GM12878 (cell line): Measurements from ENCODE around the gene UMAD1. TPM values are rescaled to one million over a fixed set of nuclear protein-coding genes. Genes with fewer than 3 reads are reported as not detected.

ENCODE experiments used
- ATAC-seq: fragments of 200-7000 bp; cut with Tn5 transposase; 3 replicates; pipeline ENCODE4 v1.9.1; 2020; ENCODE audit warnings: mild to moderate bottlenecking, moderate library complexity
- BruUV-seq: library from RNA; stranded (reverse); fragments of 400-500 nt; replicated peaks from 2 replicates; lab custom pipeline; 2021; lab: Mats Ljungman, UMichigan
- CTCF ChIA-PET: fragments of 300-600 bp; sonication (Branson Sonifier 250); formaldehyde crosslinking; extraction: SDS; loops from one replicate; lab custom pipeline; 2021; ENCODE audit warnings: inconsistent platforms; lab: Yijun Ruan, JAX
- POLR2A ChIA-PET: fragments of 350-600 bp; formaldehyde crosslinking; extraction: SDS; loops from one replicate; lab custom pipeline; 2021; ENCODE audit warnings: inconsistent platforms; lab: Charles Lee
- RAD21 ChIA-PET: fragments of 300-600 bp; sonication (Branson Sonifier 250); formaldehyde crosslinking; loops from one replicate; lab custom pipeline; 2023; ENCODE audit warnings: antibody characterized with exemption; ENCODE audit not compliant: unreplicated experiment; lab: Charles Lee
- SMC1A ChIA-PET: fragments of 300-600 bp; sonication (Branson Sonifier 250); formaldehyde crosslinking; loops from one replicate; lab custom pipeline; 2023; ENCODE audit not compliant: unreplicated experiment, uncharacterized antibody; lab: Charles Lee
- DNase-seq: peaks from one replicate; pipeline ENCODE4 v3.0.0-alpha.2; 2011; ENCODE audit warnings: low read depth, low spot score
- FAIRE-seq: peaks from 3 replicates; lab custom pipeline; 2011; peaks lifted over from hg19 to GRCh38; lab: Jason Lieb, UNC
- H2AFZ ChIP-seq: 2 replicates; pipeline ENCODE4 v1.6.0; 2011; ENCODE audit warnings: low read depth, low read length, control low read depth; ENCODE audit not compliant: control insufficient read depth
- H3K27ac ChIP-seq: 2 replicates; pipeline ENCODE4 v1.5.1; 2011; ENCODE audit warnings: control low read depth; ENCODE audit not compliant: control insufficient read depth, insufficient read depth
- H3K27me3 ChIP-seq, 2 experiments: replicated peaks in 1 of 2; 2 replicates each; pipeline versions ENCODE4 v1.6.0 to v1.6.1; 2011; ENCODE audit warnings: low read length in 1 of 2; ENCODE audit not compliant: control insufficient read depth in 2 of 2, insufficient read depth in 2 of 2
- H3K36me3 ChIP-seq, 2 experiments: 2 replicates each; pipeline ENCODE4 v1.5.1; 2011; ENCODE audit warnings: low read length in 1 of 2; ENCODE audit not compliant: control insufficient read depth in 2 of 2, insufficient read depth in 2 of 2
- H3K4me1 ChIP-seq: 2 replicates; pipeline ENCODE4 v1.6.1; 2011; ENCODE audit warnings: mild to moderate bottlenecking, low read length, moderate library complexity, mixed read lengths; ENCODE audit not compliant: control insufficient read depth, insufficient read depth
- H3K4me2 ChIP-seq: 2 replicates; pipeline ENCODE4 v1.6.0; 2011; ENCODE audit warnings: control low read depth; ENCODE audit not compliant: control insufficient read depth, insufficient read depth
- H3K4me3 ChIP-seq: fragments of 200-600 bp; sonication (generic); 2 replicates; pipeline ENCODE4 v1.5.1; 2016
- H3K79me2 ChIP-seq: 2 replicates; pipeline ENCODE4 v1.6.0; 2011; ENCODE audit warnings: low read length; ENCODE audit not compliant: control insufficient read depth, insufficient read depth
- H3K9ac ChIP-seq: 2 replicates; pipeline ENCODE4 v1.8.0; 2011; ENCODE audit warnings: low read length, control low read depth, mixed read lengths; ENCODE audit not compliant: control insufficient read depth, insufficient read depth
- H3K9me3 ChIP-seq: replicated peaks from 3 replicates; pipeline ENCODE4 v1.5.1; 2011; ENCODE audit warnings: mild to moderate bottlenecking, low read length; ENCODE audit not compliant: control insufficient read depth, insufficient read depth
- H4K20me1 ChIP-seq: 2 replicates; pipeline ENCODE4 v1.6.0; 2011; ENCODE audit not compliant: control insufficient read depth, insufficient read depth
- MXI1 ChIP-seq: fragments of 150-350 bp; IDR thresholded peaks from 2 replicates; pipeline ENCODE4 v1.6.1; 2011; ENCODE audit warnings: low read depth, mild to moderate bottlenecking, inconsistent platforms, low read length, improper control_type of control experiment
- NFYA ChIP-seq: IDR thresholded peaks from 2 replicates; pipeline ENCODE4 v1.6.1; 2011; ENCODE audit warnings: low read depth, mild to moderate bottlenecking, low read length, improper control_type of control experiment, borderline replicate concordance
- RBBP5 ChIP-seq: fragments of 200-600 bp; sonication (generic); conservative IDR thresholded peaks from 2 replicates; pipeline ENCODE4 v1.6.1; 2016
- SIN3A ChIP-seq: IDR thresholded peaks from 2 replicates; pipeline ENCODE4 v1.6.1; 2012; ENCODE audit warnings: low read depth, low read length, improper control_type of control experiment
- STAT1 ChIP-seq: fragments of 450-650 bp; conservative IDR thresholded peaks from 2 replicates; pipeline ENCODE4 v1.6.1; 2014; ENCODE audit warnings: antibody characterized with exemption, mild to moderate bottlenecking
- ZBED1 ChIP-seq: IDR thresholded peaks from 2 replicates; pipeline ENCODE4 v1.6.1; 2016; ENCODE audit warnings: borderline replicate concordance
- WGBS: methylation state at CpG from one replicate; pipeline ENCODE4 v1.1.6; 2016; ENCODE audit warnings: low lambda C conversion rate; ENCODE audit not compliant: insufficient replicate concordance, insufficient coverage; ENCODE audit errors: missing lambda C conversion rate; 5-methylcytosine and 5-hydroxymethylcytosine counted together
- in situ Hi-C: fragments of 300-500 bp; cut with MboI; formaldehyde crosslinking; loops from 9 replicates; pipeline ENCODE4 v1.14.3; 2018; ENCODE audit warnings: mixed read lengths
- intact Hi-C: fragments of 100-400 bp; cut with micrococcal nuclease; formaldehyde crosslinking; loops from one replicate; pipeline ENCODE4 v1.14.2; 2022; ENCODE audit not compliant: unreplicated experiment
- polyA plus RNA-seq, 11 experiments: library from polyadenylated mRNA; depleted of rRNA in 4 of 11; unstranded in 6 of 11; stranded (reverse) in 5 of 11; fragments of >200 nt; fragmentation: Nextera tagmentation in 4 of 11; fragmentation: Illumina TruSeq in 1 of 11; extraction: Ambion mirVana in 4 of 11; extraction: Trizol in 1 of 11; gene quantifications; 1 replicate in 1 of 11; 2 replicates in 10 of 11; pipeline versions ENCODE4 v1.2.1 to v1.2.3, GENCODE V29; 2011 to 2016; ENCODE audit warnings: inconsistent platforms in 2 of 11, missing spikeins in 2 of 11, low read depth in 1 of 11
- total RNA-seq, 4 experiments: library from RNA; depleted of rRNA in 3 of 4; stranded (reverse); fragments of >200 nt in 3 of 4; fragmentation: Illumina TruSeq in 1 of 4; extraction: Trizol in 1 of 4; gene quantifications; 2 replicates each; pipeline versions ENCODE4 v1.2.1 to v1.2.3, GENCODE V29; 2013 to 2021
- TF ChIP-seq, protein P1 (sequence below): fragments of 450-650 bp; IDR thresholded peaks from 2 replicates; pipeline ENCODE4 v1.6.1; 2018; ENCODE audit warnings: borderline replicate concordance, mild to moderate bottlenecking; ENCODE audit not compliant: partially characterized antibody

UMAD1 gene
- total and polyA plus RNA-seq, 10 of the 15 experiments (the other 5 are each of a cell fraction or from before 2014, with no cell fraction given), result 6.0 to 28.6 (median 9.3) TPM

DNA sequence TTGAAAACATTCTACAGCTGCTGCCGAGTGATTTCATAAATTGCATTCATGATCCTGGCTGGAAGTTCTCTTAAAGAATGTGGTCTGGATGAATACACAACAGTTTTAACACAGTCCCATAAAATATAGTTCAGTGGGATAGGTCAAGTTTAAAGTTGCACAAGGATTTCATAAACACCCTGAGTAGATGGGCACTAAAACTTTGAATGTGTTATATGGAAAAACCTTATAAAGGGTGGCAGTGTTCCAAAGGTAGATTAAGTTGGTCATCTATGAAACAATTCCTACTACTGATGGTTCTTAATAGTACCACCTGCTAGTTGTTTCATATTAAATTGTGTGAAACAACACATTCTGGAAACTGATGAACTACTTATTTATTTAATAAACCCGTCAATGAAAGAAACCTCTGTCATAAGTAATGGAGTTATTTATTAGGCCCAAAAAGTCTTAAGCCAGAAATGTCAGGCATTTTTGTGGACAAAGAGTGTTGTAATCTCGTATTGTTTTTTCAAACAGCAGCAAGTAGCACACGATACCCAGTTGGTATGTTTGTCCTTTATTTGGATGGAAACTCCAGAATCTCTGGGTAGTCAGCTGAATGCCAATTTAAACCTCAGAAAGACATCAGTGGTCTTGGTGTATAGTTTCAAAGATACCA is 92.2 kb downstream of the UMAD1 start:
- RAD21 ChIA-PET, result interaction anchor here (2.2 kb wide), 1 partner anchor 51 kb away, joined by 7 read pairs; no protein-coding TSS in a partner anchor
- no peak overlapping the region for H3K9ac ChIP-seq
- H3K9me3 ChIP-seq, result no peaks in the 10 kb centered on the region
- no peak overlapping the region for H3K27ac ChIP-seq
- H3K4me2 ChIP-seq, result no peak overlapping the region
- H2AFZ ChIP-seq, result no peak overlapping the region
- ATAC-seq, result no peak
- CTCF ChIA-PET, result interaction anchor here (1.7 to 1.8 kb wide), 2 partner anchors 18 to 28 kb away, joined by 4 read pairs; no protein-coding TSS in a partner anchor
- H3K27me3 ChIP-seq, result no peaks in the 10 kb centered on the region
- no peaks in the 10 kb centered on the region for H3K4me1 ChIP-seq
- no peaks in the 10 kb centered on the region for H4K20me1 ChIP-seq
- no peaks in the 10 kb centered on the region for H3K79me2 ChIP-seq
- SMC1A ChIA-PET, result interaction anchor here (0.6 kb wide), 2 partner anchors 21 to 654 kb away, joined by 3 read pairs; no protein-coding TSS in a partner anchor
- no peak for FAIRE-seq
- 96% methylated on average over 4 of the region's 4 CpGs for WGBS
- POLR2A ChIA-PET, result interaction anchor here (1.3 kb wide), 1 partner anchor 12 kb away, joined by 4 read pairs; no protein-coding TSS in a partner anchor
- no peak for TF ChIP-seq ZBED1
- TF ChIP-seq, protein P1, sequence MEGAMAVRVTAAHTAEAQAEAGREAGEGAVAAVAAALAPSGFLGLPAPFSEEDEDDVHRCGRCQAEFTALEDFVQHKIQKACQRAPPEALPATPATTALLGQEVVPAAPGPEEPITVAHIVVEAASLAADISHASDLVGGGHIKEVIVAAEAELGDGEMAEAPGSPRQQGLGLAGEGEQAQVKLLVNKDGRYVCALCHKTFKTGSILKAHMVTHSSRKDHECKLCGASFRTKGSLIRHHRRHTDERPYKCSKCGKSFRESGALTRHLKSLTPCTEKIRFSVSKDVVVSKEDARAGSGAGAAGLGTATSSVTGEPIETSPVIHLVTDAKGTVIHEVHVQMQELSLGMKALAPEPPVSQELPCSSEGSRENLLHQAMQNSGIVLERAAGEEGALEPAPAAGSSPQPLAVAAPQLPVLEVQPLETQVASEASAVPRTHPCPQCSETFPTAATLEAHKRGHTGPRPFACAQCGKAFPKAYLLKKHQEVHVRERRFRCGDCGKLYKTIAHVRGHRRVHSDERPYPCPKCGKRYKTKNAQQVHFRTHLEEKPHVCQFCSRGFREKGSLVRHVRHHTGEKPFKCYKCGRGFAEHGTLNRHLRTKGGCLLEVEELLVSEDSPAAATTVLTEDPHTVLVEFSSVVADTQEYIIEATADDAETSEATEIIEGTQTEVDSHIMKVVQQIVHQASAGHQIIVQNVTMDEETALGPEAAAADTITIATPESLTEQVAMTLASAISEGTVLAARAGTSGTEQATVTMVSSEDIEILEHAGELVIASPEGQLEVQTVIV, result no peak
- no peak for TF ChIP-seq SIN3A
- TF ChIP-seq MXI1, result no peak
- no peak for TF ChIP-seq RBBP5
- TF ChIP-seq NFYA, result no peak
- no peak for TF ChIP-seq STAT1
- TF ChIP-seq, all 136 proteins: peak for 0
- BruUV-seq, result no TSS peak
- no peak overlapping the region for H3K4me3 ChIP-seq
- H3K36me3 ChIP-seq, result no peaks in the 10 kb centered on the region; a peak in 1 of 4 replicates
- intact Hi-C loops (no loop called here), in situ Hi-C loops (no loop called here)
- no peak for DNase-seq
